Activated CD4-positive, alpha-beta T cell treated with anti-CD3 and anti-CD28 coated beads, Interleukin-2, amount 50 U/mL, for 48 hours (primary cell): ENCODE data around the gene SCGB1C2.
A peak's percentile ranks its signal among the peaks of the same experiment; 100 is the strongest.
"Not testable (repeated sequence)": the region's sequence is repeated elsewhere in the genome, so short reads cannot be mapped to it uniquely, and the experiment has no call there.

Experiments
- DNase-seq, 2 experiments: peaks; one replicate each; pipeline ENCODE4 v3.0.0-alpha.2; 2020

SCGB1C2 gene

DNA sequence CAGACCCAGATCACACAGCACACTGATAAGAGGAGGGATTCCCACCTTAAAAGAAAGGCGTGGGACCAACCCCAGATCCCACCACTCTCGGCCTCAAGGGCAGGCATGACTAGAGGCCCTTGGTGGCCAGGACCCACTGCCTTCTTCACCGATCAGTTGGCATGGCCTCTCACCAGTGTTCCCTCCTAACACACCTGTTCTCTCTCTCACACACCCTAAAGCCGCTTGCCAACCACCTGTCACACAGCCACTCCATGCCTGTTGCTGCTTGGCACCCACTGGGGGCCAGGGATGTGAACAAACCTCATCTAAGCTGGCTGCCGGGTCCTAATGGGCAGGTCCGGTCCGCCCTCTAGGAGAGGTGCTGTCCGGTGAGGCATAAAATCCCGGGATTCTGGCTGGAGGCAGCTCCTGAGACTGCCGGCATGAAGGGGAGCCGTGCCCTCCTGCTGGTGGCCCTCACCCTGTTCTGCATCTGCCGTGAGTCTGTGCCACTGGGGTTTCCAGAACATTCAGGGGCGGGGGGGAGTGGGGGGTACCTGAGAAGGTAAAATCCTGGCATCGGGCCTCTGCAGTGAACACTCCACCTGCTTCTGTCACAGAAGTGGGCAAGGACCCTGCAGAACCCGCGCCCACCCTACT is at the start of gene SCGB1C2:
TSS of gene SCGB1C2 (plus strand) at position 404 of the 642 bp plus-strand sequence. CDS start at position 426, 22 bp downstream.
- DNase-seq: not testable (repeated sequence)

DNA sequence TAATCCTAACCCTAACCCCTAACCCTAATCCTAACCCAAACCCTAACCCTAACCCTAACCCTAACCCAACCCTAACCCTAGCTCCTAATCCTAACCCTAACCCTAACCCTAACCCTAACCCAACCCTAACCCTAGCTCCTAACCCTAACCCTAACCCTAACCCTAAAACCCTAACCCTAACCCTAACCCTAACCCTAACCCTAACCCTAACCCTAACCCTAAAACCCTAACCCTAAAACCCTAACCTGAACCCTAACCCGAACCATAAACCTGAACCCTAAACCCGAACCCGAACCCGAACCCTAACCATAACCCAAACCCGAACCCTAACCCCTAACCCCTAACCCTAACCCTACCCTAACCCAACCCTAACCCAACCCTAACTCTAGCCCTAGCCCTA is 24.3 kb upstream of the SCGB1C2 start:
- not testable (repeated sequence) for DNase-seq

- peak; percentile 66 to 75 for DNase-seq
Observed at GRCh38 chr17:118339-118917, 18.9 kb upstream of the SCGB1C2 start.

- DNase-seq: not testable (repeated sequence)
Observed at GRCh38 chr17:133932-134331, 3.4 kb upstream of the SCGB1C2 start.

GRCh38 chr17:134332-134785 is 3.0 kb upstream of the SCGB1C2 start:
- peak in 1 of 2 experiments; percentile 21 for DNase-seq

DNA sequence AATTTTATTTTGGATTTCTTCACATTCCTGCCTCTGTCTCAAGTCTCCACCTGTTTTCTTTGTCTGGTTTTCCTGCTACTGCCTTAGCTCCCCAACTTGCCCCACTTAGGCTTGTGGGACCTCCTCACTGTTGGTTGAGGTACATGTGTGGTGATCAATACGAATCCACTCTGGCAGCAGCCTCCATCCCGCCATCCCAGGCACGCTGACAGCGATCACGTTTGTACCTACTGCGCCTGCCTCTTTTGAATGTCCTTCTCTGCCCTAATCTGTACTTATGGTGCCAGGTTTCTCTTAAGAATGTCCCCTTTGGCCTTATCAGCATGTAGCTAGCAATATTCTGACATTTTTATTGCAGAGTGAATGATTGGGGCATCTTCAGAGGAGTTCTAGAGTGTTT is 2.3 kb upstream of the SCGB1C2 start:
- DNase-seq: not testable (repeated sequence)

- DNase-seq: not testable (repeated sequence)
Observed at GRCh38 chr17:135895-136294, 1.5 kb upstream of the SCGB1C2 start.

DNA sequence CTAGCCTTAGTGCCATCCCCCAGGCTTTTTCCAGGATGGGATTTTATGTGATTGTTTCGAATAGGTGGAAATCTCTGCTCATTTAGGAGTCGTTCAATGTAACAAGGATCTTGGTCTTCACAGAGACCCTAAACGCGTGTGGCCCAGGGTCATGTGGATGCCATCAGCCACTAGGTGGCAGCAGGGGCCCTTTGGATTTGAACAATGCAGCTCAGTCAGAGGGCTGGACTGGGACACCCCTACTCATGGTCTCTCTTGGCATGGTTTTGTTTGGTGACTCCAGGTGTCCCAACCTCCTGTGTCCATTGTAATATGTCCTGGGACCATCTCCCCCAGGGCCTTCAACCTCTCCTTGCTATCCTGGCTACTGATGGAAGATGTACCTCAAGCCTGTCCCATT is 838 bp upstream of the SCGB1C2 start:
- peak; percentile 81 to 85 for DNase-seq

DNA sequence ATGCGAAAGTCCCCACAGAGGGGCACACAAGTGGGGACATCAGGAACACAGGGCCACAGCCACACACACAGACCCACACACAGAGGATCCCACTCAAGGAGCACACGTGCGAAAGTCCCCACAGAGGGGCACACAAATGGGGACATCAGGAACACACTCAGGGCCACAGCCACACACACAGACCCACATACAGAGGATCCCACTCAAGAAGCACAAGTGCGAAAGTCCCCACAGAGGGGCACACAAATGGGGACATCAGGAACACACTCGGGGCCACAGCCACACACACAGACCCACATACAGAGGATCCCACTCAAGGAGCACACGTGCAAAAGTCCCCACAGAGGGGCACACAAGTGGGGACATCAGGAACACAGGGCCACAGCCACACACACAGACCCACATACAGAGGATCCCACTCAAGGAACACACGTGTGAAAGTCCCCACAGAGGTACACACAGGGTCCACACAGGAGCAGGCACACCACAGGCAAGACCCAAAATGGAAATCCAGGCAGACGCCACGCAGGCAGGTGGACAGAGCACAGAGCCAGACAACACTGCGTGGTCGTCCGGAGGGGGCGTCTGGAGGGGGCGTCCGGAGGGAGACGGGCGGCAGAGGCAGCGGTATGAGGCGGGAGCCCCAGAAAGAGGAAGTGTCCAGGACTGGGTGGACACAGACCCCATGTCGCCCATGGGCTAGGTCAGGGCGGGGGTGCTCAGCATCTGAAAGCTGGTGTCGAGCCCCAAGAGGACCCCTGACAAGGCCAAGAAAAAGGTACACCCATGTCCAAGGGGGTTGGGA is 2.2 kb downstream of the SCGB1C2 start:
- not testable (repeated sequence) for DNase-seq

- DNase-seq: peak; percentile 35 to 38
Observed at GRCh38 chr17:142102-142661, 4.8 kb downstream of the SCGB1C2 start.

DNA sequence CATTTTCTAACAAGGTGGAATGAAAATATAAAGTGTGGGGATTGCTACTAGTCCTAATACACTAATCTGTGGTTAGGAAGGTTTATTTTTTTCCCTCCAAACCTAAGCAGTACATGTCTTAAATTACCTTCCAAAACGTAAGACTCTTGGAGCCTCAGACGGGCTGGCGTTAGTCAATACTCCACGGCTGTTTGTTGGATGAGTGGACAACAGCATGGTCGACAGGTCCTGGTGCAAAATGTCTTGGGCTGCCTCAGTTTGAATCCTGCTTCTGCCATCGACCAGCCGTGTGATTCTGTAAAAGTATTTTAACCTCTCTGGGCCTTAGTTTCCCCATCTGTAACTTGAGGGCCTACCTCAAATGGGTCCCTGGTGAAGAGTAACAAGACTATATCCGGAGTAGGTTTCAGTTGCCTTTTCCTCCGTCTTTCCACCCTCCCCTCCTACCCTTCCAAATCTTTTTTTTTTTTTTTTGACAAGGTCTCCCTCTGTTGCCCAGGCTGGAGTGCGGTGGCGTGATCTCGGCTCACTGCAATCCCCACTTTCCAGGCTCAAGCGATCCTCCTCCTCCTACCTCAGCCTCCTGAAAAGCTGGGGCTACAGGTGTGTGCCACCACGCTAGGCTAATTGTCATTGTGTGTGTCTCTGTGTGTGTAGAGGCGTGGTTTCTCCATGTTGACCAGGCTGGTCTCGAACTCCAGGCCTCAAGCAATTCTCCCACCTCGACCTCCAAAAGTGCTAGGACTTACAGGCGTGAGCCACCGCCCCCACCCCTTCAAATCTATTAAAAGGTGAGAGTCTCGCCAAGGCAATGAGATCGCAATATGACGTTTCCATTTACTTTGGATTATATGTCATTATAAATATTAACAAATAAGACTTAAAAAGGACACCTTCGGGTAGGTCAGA is 5.8 kb downstream of the SCGB1C2 start:
- no peak for DNase-seq

DNA sequence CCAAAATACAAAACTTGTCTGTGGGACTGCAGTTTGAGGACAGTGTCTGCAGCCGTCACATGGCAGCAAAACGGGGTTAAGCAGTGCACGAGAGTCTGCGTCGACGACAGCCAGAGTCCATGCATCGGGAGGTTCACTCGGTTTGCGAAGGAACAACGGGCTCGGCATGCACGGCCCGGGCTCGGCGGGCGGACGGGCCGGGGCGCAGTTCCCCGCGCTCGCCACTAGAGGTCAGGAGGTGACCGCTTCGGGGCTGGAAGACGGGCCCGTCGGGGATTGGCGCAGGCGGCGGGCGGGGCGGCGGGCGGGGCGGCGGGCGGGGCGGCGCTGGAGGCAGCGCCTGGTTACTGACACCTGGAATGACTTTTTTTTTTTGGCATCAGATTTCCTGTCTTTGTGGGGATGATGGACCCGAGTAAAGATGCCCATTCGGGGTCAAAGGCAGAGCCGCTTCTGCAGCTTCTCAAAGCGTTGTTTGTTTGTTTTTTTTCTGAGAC is 6.5 kb downstream of the SCGB1C2 start:
- DNase-seq: peak; percentile 91

- no peak for DNase-seq
Observed at GRCh38 chr17:144936-145670, 7.7 kb downstream of the SCGB1C2 start.

DNA sequence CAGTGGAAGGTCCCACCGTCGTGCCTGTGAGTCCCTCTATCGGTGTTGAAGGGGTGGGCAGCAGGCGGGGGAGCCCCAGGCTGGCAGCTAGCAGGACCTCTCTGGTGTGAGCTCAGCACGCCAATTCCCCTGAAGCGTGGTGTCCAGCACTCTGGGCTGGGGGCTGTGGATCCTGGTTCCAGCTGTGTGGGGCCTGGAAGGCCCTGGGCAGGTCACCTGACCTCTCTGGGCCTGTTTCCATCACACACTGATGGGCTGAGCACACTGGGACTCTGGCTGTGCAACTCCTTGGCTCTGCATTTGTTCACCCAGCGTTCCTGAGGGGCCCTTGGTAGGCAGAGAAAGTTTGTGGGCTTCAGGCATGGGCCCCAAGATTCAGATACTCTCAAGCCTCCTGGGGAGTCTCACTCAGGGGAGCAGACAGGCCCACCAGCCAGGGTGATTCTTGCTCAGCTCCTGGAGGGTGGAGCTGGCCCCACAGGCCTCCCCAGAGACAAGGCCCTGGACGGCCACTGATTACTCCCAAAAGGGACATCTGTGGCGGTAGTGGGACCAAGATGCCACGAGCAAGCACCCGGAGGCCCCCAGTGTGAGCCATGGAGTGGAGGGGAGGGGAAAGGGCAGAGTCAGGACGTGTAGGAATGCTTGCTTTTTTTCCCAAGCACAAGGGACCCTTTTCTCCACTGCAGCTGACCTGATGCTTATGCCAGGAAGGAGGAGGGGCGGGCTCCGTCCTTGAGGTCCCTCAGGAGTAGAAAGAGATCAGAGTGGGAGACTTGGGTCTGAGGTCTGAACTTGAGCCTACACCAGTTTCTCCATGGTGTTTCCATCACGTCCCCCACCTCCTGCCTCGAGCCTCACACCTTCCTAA is 8.5 kb downstream of the SCGB1C2 start:
- DNase-seq: peak in 1 of 2 experiments; percentile 1

- DNase-seq: peak in 1 of 2 experiments; percentile 1
Observed at GRCh38 chr17:146546-146945, 9.2 kb downstream of the SCGB1C2 start.

- no peak for DNase-seq
Observed at GRCh38 chr17:146983-147761, 9.8 kb downstream of the SCGB1C2 start.

- DNase-seq: peak in 1 of 2 experiments; percentile 0
Observed at GRCh38 chr17:147796-148740, 10.7 kb downstream of the SCGB1C2 start.

DNA sequence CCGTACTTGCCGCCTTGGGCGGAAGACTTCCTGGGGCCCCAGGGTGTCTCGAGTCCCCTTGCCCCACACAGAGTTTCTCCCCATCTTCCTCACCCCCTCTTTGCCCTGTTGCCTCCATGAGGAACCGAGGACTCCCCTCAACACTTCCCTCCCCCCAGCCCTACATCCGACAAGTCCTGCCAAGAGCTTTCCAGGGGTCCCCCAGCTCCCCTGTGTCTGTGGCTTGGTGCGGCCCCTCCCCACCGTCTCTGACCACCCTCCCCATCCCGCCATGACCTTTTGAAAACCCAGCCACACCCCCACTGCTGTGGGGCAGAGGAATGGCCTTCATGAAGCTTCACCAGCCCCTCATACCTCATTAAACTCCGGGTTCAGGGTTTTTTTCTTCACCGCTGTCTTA is 11.4 kb downstream of the SCGB1C2 start:
- no peak for DNase-seq
